Panc1 (cell line): ENCODE data around the gene EFL1.

Experiments
- CTCF ChIP-seq: fragments of 450-650 bp; IDR thresholded peaks from 2 replicates; pipeline ENCODE4 v1.5.1; 2017; ENCODE audit warnings: mild to moderate bottlenecking
- POLR2AphosphoS5 ChIP-seq: IDR thresholded peaks from 2 replicates; pipeline ENCODE4 v1.6.1; 2012; ENCODE audit warnings: mild to moderate bottlenecking, low read depth, low read length, moderate library complexity
- REST ChIP-seq, 2 experiments: IDR thresholded peaks; 2 replicates each; pipeline ENCODE4 v1.6.1; 2011 to 2012; ENCODE audit warnings: low read depth in 2 of 2, control low read depth in 1 of 2, low read length in 1 of 2, mild to moderate bottlenecking in 1 of 2, moderate library complexity in 1 of 2; ENCODE audit not compliant: insufficient read depth in 1 of 2
- SIN3A ChIP-seq: IDR thresholded peaks from 2 replicates; pipeline ENCODE4 v1.6.1; 2012; ENCODE audit warnings: low read depth, mild to moderate bottlenecking, low read length, moderate library complexity, borderline replicate concordance; ENCODE audit not compliant: insufficient read depth
- TCF7L2 ChIP-seq: IDR thresholded peaks from 2 replicates; pipeline ENCODE4 v1.6.1; 2011; ENCODE audit warnings: mild to moderate bottlenecking, low read depth, low read length, inconsistent platforms

- no peak for TF ChIP-seq CTCF
- TF ChIP-seq REST (IDR thresholded peaks at IDR 0.05; ENCODE audit: insufficient read depth in 1 of 2, low read depth in 2 of 2, low read length in 1 of 2) = no peak
- TF ChIP-seq POLR2AphosphoS5 = no peak
- TF ChIP-seq SIN3A = no peak
- no peak for TF ChIP-seq TCF7L2
Measured at GRCh38 chr15:82146576-82146975, 116.0 kb downstream of the EFL1 start.
